ENCODE results near the gene ITGA7.

ITGA7 gene

GRCh38 chr12:55736076-55736475 is 28.4 kb upstream of the ITGA7 start:
- DNase-seq (ENCODE audit: low read depth in 2 of 2): no peak

GRCh38 chr12:55734595-55734994 is 26.9 kb upstream of the ITGA7 start:
- no peak for DNase-seq (ENCODE audit: low read depth in 2 of 2)

- no peak for DNase-seq (ENCODE audit: low read depth in 2 of 2)
Measured at GRCh38 chr12:55733858-55734257, 26.2 kb upstream of the ITGA7 start.

GRCh38 chr12:55733021-55733555 is 25.4 kb upstream of the ITGA7 start:
- no peak for DNase-seq (ENCODE audit: low read depth in 2 of 2)

GRCh38 chr12:55732288-55732687 is 24.6 kb upstream of the ITGA7 start:
- no peak for DNase-seq (ENCODE audit: low read depth in 2 of 2)

- no peak for DNase-seq (ENCODE audit: low read depth in 2 of 2)
Measured at GRCh38 chr12:55729819-55730818, 22.4 kb upstream of the ITGA7 start.

- peak; percentile 76 to 80 for DNase-seq (ENCODE audit: low read depth in 2 of 2)
Measured at GRCh38 chr12:55728939-55729818, 21.5 kb upstream of the ITGA7 start, which contains the start of gene CD63. Gene CD63, minus strand, starts transcription at chr12:55729009. Its CDS starts 668 bp downstream, at chr12:55728341.

- DNase-seq (ENCODE audit: low read depth in 2 of 2): no peak
Measured at GRCh38 chr12:55728186-55728938, 20.7 kb upstream of the ITGA7 start.

GRCh38 chr12:55727643-55728185 is 20.0 kb upstream of the ITGA7 start:
- no peak for DNase-seq (ENCODE audit: low read depth in 2 of 2)

GRCh38 chr12:55726971-55727370 is 19.3 kb upstream of the ITGA7 start:
- DNase-seq (ENCODE audit: low read depth in 2 of 2): no peak

- no peak for DNase-seq (ENCODE audit: low read depth in 2 of 2)
Measured at GRCh38 chr12:55725556-55725955, 17.9 kb upstream of the ITGA7 start.

- no peak for DNase-seq (ENCODE audit: low read depth in 2 of 2)
Measured at GRCh38 chr12:55724940-55725309, 17.2 kb upstream of the ITGA7 start.

GRCh38 chr12:55724226-55724939 is 16.7 kb upstream of the ITGA7 start:
- DNase-seq (ENCODE audit: low read depth in 2 of 2): peak; percentile 43 to 45

GRCh38 chr12:55723516-55724225 is 16.0 kb upstream of the ITGA7 start:
- no peak for DNase-seq (ENCODE audit: low read depth in 2 of 2)

- no peak for DNase-seq (ENCODE audit: low read depth in 2 of 2)
Measured at GRCh38 chr12:55722948-55723347, 15.2 kb upstream of the ITGA7 start.

- DNase-seq (ENCODE audit: low read depth in 2 of 2): no peak
Measured at GRCh38 chr12:55721601-55722213, 14.0 kb upstream of the ITGA7 start.

- no peak for DNase-seq (ENCODE audit: low read depth in 2 of 2)
Measured at GRCh38 chr12:55720894-55721444, 13.3 kb upstream of the ITGA7 start.

GRCh38 chr12:55720071-55720564 is 12.4 kb upstream of the ITGA7 start, which contains the start of gene RDH5:
Gene RDH5, plus strand, starts transcription at chr12:55720393. Its CDS starts 792 bp downstream, at chr12:55721185.
- no peak for DNase-seq (ENCODE audit: low read depth in 2 of 2)

- DNase-seq (ENCODE audit: low read depth in 2 of 2): no peak
Measured at GRCh38 chr12:55719371-55719770, 11.7 kb upstream of the ITGA7 start.
